PC-3 (cell line): ENCODE data around the gene FBLN1. TPM values are rescaled to one million over a fixed set of nuclear protein-coding genes. Genes with fewer than 3 reads are reported as not detected.

Source experiments
- ATAC-seq: fragments of 200-7000 bp; cut with Tn5 transposase; 2 replicates; pipeline ENCODE4 v1.9.1; 2020; ENCODE audit warnings: mild to moderate bottlenecking, moderate library complexity
- BruUV-seq: library from RNA; stranded (reverse); fragments of 400-500 nt; replicated peaks from 2 replicates; lab custom pipeline; 2021; lab: Mats Ljungman, UMichigan
- CTCF ChIA-PET: fragments of 300-600 bp; sonication (Branson Sonifier 250); formaldehyde crosslinking; loops from one replicate; lab custom pipeline; 2022; ENCODE audit warnings: antibody characterized with exemption; lab: Charles Lee
- POLR2A ChIA-PET: fragments of 300-600 bp; sonication (Branson Sonifier 250); formaldehyde crosslinking; loops from one replicate; lab custom pipeline; 2022; ENCODE audit warnings: antibody characterized with exemption; ENCODE audit not compliant: unreplicated experiment; lab: Charles Lee
- DNase-seq: peaks from one replicate; pipeline ENCODE4 v3.0.0-alpha.2; 2015
- H2AFZ ChIP-seq: fragments of 300-600 bp; sonication (generic); 2 replicates; pipeline ENCODE4 v1.6.0; 2016; ENCODE audit warnings: antibody characterized with exemption, low read length
- H3F3A ChIP-seq: fragments of 300-600 bp; sonication (generic); one replicate; pipeline ENCODE4 v1.6.0; 2017; ENCODE audit warnings: antibody characterized with exemption, low read length, control low read depth, mild to moderate bottlenecking; ENCODE audit not compliant: unreplicated experiment
- H3K27ac ChIP-seq: fragments of 300-600 bp; sonication (generic); 2 replicates; pipeline ENCODE4 v1.5.1; 2016; ENCODE audit warnings: mild to moderate bottlenecking, low read length
- H3K27me3 ChIP-seq: fragments of 300-600 bp; sonication (generic); 2 replicates; pipeline ENCODE4 v1.6.1; 2016; ENCODE audit warnings: low read length, mixed read lengths
- H3K36me3 ChIP-seq: fragments of 300-600 bp; sonication (generic); 2 replicates; pipeline ENCODE4 v1.6.1; 2016; ENCODE audit warnings: low read depth, mixed run types, low read length, mixed read lengths
- H3K4me1 ChIP-seq: fragments of 300-600 bp; sonication (generic); 2 replicates; pipeline ENCODE4 v1.5.1; 2016; ENCODE audit warnings: low read length; ENCODE audit not compliant: insufficient read depth
- H3K4me2 ChIP-seq: fragments of 300-600 bp; sonication (generic); 2 replicates; pipeline ENCODE4 v1.6.0; 2016; ENCODE audit warnings: low read length
- H3K4me3 ChIP-seq: fragments of 300-600 bp; sonication (generic); 2 replicates; pipeline ENCODE4 v1.5.1; 2016; ENCODE audit warnings: mild to moderate bottlenecking, low read length, mixed read lengths
- H3K79me2 ChIP-seq: fragments of 300-600 bp; sonication (generic); 2 replicates; pipeline ENCODE4 v1.6.1; 2017; ENCODE audit warnings: low read length, mixed read lengths
- H3K9ac ChIP-seq: fragments of 300-600 bp; sonication (generic); 2 replicates; pipeline ENCODE4 v1.6.0; 2016; ENCODE audit warnings: mild to moderate bottlenecking, low read length
- H3K9me2 ChIP-seq: fragments of 300-600 bp; sonication (generic); replicated peaks from 2 replicates; pipeline ENCODE4 v1.6.1; 2016; ENCODE audit warnings: mixed run types, low read length, mixed read lengths
- H3K9me3 ChIP-seq: fragments of 300-600 bp; sonication (generic); 2 replicates; pipeline ENCODE4 v1.6.1; 2016; ENCODE audit warnings: low read length, mixed read lengths
- H4K20me1 ChIP-seq: fragments of 300-600 bp; sonication (generic); 2 replicates; pipeline ENCODE4 v1.6.1; 2016; ENCODE audit warnings: low read length, mixed read lengths
- CTCF ChIP-seq: fragments of 300-600 bp; sonication (generic); conservative IDR thresholded peaks from 2 replicates; pipeline ENCODE4 v1.5.1; 2017; ENCODE audit warnings: antibody characterized with exemption, low read depth, mild to moderate bottlenecking, low read length
- EZH2 ChIP-seq: fragments of 300-600 bp; sonication (generic); IDR thresholded peaks from one replicate; pipeline ENCODE4 v1.6.1; 2017; ENCODE audit warnings: antibody characterized with exemption, mild to moderate bottlenecking, low read length; ENCODE audit not compliant: unreplicated experiment
- EZH2phosphoT487 ChIP-seq: fragments of 300-600 bp; sonication (generic); IDR thresholded peaks from 2 replicates; pipeline ENCODE4 v1.6.1; 2018; ENCODE audit warnings: mild to moderate bottlenecking, antibody characterized with exemption, low read length, borderline replicate concordance
- intact Hi-C: fragments of 100-400 bp; cut with micrococcal nuclease; formaldehyde crosslinking; loops from 2 replicates; pipeline ENCODE4 v1.9.0; 2023
- total RNA-seq: library from RNA; depleted of rRNA; stranded (reverse); fragments of >200 nt; gene quantifications from 2 replicates; pipeline ENCODE4 v1.2.3, GENCODE V29; 2014

The FBLN1 gene
- total RNA-seq, 1 experiment from 2014 or later = 13.4 TPM

DNA sequence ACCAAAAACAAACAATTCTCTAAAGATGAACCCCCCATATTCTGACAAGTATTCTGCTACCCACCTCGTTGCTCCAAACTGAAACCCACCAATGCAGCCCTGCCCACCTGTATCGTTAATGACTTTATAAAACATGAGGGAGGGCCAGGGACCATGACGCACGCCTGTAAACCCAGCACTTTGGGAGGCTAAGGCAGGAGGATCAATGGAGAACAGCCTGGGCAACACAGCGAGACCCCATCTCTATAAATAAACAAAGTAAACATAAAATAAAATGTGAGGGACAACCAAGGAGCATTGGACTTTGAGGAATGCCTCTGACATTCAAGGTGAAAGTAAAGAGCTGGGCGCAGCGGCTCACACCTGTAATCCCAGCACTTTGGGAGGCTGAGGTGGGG is 129.2 kb downstream of the FBLN1 start:
- ChIA-PET POLR2A (no interaction called here), CTCF (no interaction called here)
- Histone ChIP-seq H3K79me2 (no peaks in the 10 kb centered on the region), H2AFZ (no peak overlapping the region), H3K27ac (no peak overlapping the region), H3K9me3 (no peaks in the 10 kb centered on the region), H3F3A (no peaks in the 10 kb centered on the region), H4K20me1 (no peaks in the 10 kb centered on the region), H3K9me2 (no peaks in the 10 kb centered on the region), H3K4me2 (no peak overlapping the region), H3K9ac (no peak overlapping the region), H3K4me3 (no peak overlapping the region), H3K27me3 (no peaks in the 10 kb centered on the region), H3K36me3 (no peaks in the 10 kb centered on the region), H3K4me1 (peaks cover 3% of the 10 kb centered on the region; the same call in 1 of the 2 replicates)
- DNase-seq (no peak), ATAC-seq (no peak)
- TF ChIP-seq EZH2phosphoT487 (no peak), EZH2 (no peak), CTCF (no peak)
- no TSS peak for BruUV-seq
- intact Hi-C loops = no loop called here

- no peak for ATAC-seq
- Histone ChIP-seq H3K9ac (no peak overlapping the region), H3K4me1 (peaks cover 4% of the 10 kb centered on the region), H3K4me2 (no peak overlapping the region), H2AFZ (no peak overlapping the region), H3F3A (no peaks in the 10 kb centered on the region), H3K27ac (no peak overlapping the region), H3K79me2 (no peaks in the 10 kb centered on the region), H3K9me2 (no peaks in the 10 kb centered on the region), H3K36me3 (no peaks in the 10 kb centered on the region), H3K27me3 (no peaks in the 10 kb centered on the region), H4K20me1 (no peaks in the 10 kb centered on the region), H3K4me3 (no peak overlapping the region), H3K9me3 (no peaks in the 10 kb centered on the region)
- intact Hi-C loops = no loop called here
- no peak for TF ChIP-seq CTCF
- no peak for TF ChIP-seq EZH2phosphoT487
- TF ChIP-seq EZH2 = no peak
- POLR2A ChIA-PET = no interaction called here
- CTCF ChIA-PET = no interaction called here
- no peak for DNase-seq
- no TSS peak for BruUV-seq
Observed at GRCh38 chr22:45632791-45633515, 130.3 kb downstream of the FBLN1 start.

- Histone ChIP-seq H4K20me1 (no peaks in the 10 kb centered on the region), H3K27ac (no peak overlapping the region), H3K9ac (no peak overlapping the region), H3K9me3 (no peaks in the 10 kb centered on the region), H3K4me3 (no peak overlapping the region), H3K79me2 (no peaks in the 10 kb centered on the region), H2AFZ (no peak overlapping the region), H3K27me3 (no peaks in the 10 kb centered on the region), H3K36me3 (no peaks in the 10 kb centered on the region), H3F3A (peaks cover 3% of the 10 kb centered on the region), H3K9me2 (no peaks in the 10 kb centered on the region), H3K4me1 (peaks cover 23% of the 10 kb centered on the region), H3K4me2 (no peak overlapping the region)
- no TSS peak for BruUV-seq
- DNase-seq (no peak), ATAC-seq (no peak)
- CTCF ChIA-PET = no interaction called here
- no peak for TF ChIP-seq EZH2phosphoT487
- no peak for TF ChIP-seq CTCF
- TF ChIP-seq EZH2 = no peak
- POLR2A ChIA-PET = no interaction called here
- intact Hi-C loops = no loop called here
Observed at GRCh38 chr22:45636683-45637082, 134.0 kb downstream of the FBLN1 start.
